ENCODE results near the gene IMMP2L.

The IMMP2L gene

GRCh38 chr7:111147708-111148533 lies 414.4 kb downstream of the IMMP2L start:
- no peak for TF ChIP-seq CTCF (IDR thresholded peaks at IDR 0.05; ENCODE audit: borderline replicate concordance, insufficient read depth, low read depth, low read length)

GRCh38 chr7:111146136-111146535 lies 416.2 kb downstream of the IMMP2L start:
- no peak for TF ChIP-seq CTCF (IDR thresholded peaks at IDR 0.05; ENCODE audit: borderline replicate concordance, insufficient read depth, low read depth, low read length)

More at GRCh38 chr7:111147708-111148533, 414.4 kb downstream of the IMMP2L start:
- no peak overlapping the region for H3K4me3 ChIP-seq (ENCODE audit: low read depth, low read length)

GRCh38 chr7:111145472-111145871 lies 416.8 kb downstream of the IMMP2L start:
- H3K4me3 ChIP-seq (ENCODE audit: low read depth, low read length) = no peak overlapping the region
- no peak for TF ChIP-seq CTCF (IDR thresholded peaks at IDR 0.05; ENCODE audit: borderline replicate concordance, insufficient read depth, low read depth, low read length)

More at GRCh38 chr7:111146136-111146535, 416.2 kb downstream of the IMMP2L start:
- no peak overlapping the region for H3K4me3 ChIP-seq (ENCODE audit: low read depth, low read length)

- no peak for TF ChIP-seq CTCF (IDR thresholded peaks at IDR 0.05; ENCODE audit: borderline replicate concordance, insufficient read depth, low read depth, low read length)
- H3K4me3 ChIP-seq (ENCODE audit: low read depth, low read length) = no peak overlapping the region
Measured at GRCh38 chr7:111140091-111140865, 422.0 kb downstream of the IMMP2L start.

GRCh38 chr7:111138586-111138985 lies 423.7 kb downstream of the IMMP2L start:
- TF ChIP-seq CTCF (IDR thresholded peaks at IDR 0.05; ENCODE audit: borderline replicate concordance, insufficient read depth, low read depth, low read length) = no peak
- no peak overlapping the region for H3K4me3 ChIP-seq (ENCODE audit: low read depth, low read length)

- TF ChIP-seq CTCF (IDR thresholded peaks at IDR 0.05; ENCODE audit: borderline replicate concordance, insufficient read depth, low read depth, low read length) = no peak
Measured at GRCh38 chr7:111138193-111138569, 424.1 kb downstream of the IMMP2L start.

More at GRCh38 chr7:111138193-111138569, 424.1 kb downstream of the IMMP2L start:
- no peak overlapping the region for H3K4me3 ChIP-seq (ENCODE audit: low read depth, low read length)

All from GM12875 (cell line).